Dermis microvascular lymphatic vessel endothelial cell (primary cell): ENCODE results near the gene MSRB1. TPM values are rescaled to one million over a fixed set of nuclear protein-coding genes. Genes with fewer than 3 reads are reported as not detected.
"Not testable (repeated sequence)": the region's sequence is repeated elsewhere in the genome, so short reads cannot be mapped to it uniquely, and the experiment has no call there.

Experiments
- DNase-seq, 2 donors: peaks; one replicate each; pipeline versions ENCODE4 v3.0.0 to v3.0.0-alpha.2; 2010; ENCODE audit warnings: low read depth in 2 of 2
- total RNA-seq: library from RNA; depleted of rRNA; stranded (reverse); fragments of >200 nt; gene quantifications from 2 replicates; pipeline ENCODE4 v1.2.1, GENCODE V29; 2014

MSRB1 gene
- total RNA-seq, 1 donor from 2014 or later, result 10.4 TPM

DNA sequence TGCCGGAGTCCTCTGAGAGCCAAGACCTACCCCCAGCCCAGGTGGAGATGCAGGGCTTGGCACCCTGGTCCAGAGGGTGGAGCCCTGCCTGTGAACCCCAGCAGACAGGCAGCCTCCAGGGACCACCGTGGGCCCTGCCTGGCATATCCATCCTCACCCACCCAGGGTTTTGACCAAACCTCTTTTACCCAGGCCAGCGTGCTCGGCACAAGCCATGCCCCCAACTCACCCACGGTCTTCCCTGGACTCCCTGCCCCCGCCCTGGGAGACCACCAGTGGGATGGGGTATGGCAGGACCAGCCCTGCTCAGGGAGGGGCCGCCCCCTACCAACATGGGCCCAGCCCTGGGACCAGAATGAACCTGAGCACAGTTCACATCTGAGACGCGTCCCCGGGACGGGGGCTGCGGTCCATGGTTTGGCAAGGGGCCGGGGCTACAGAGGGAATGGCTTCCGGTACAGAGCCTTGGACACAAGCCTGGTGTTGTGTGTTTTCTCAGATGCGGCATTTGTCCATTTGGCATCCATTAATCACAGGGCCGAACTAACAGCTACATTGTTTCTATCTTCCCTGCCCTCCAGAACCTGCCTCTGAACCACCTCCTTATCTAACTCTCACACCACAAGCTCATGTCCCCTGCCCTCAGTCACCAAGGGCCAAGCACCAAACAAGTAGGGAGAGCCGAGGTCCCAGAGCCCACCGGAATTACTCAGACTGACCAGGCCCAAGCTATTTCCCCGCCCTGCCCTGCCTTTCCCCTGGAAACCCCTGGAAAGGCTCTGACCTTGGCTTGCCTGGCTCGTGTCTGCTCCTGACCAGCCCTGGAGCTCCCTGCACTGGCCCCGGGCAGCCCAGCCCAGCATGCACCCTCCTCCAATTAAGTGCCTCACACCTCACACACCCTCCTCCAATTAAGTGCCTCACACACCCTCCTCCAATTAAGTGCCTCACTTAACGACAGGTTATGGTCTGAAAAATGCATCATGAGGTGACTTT lies 38.9 kb downstream of the MSRB1 start:
- DNase-seq, result no peak

DNA sequence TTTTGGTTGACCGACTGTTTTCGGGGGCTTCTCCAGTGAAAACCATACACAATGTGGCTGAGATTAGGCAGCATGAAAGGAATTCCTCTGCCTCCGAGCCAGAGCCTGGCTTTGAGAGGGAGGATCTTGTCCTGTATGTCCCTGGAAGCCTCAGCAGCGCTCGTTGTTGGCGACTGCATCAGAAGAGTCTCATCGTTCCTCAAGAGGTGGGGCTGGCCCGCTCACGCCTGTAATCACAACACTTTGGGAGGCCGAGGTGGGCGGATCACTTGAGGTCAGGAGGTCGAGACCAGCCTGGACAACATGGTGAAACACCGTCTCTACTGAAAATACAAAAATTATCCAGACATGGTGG lies 39.8 kb downstream of the MSRB1 start:
- no peak for DNase-seq

DNA sequence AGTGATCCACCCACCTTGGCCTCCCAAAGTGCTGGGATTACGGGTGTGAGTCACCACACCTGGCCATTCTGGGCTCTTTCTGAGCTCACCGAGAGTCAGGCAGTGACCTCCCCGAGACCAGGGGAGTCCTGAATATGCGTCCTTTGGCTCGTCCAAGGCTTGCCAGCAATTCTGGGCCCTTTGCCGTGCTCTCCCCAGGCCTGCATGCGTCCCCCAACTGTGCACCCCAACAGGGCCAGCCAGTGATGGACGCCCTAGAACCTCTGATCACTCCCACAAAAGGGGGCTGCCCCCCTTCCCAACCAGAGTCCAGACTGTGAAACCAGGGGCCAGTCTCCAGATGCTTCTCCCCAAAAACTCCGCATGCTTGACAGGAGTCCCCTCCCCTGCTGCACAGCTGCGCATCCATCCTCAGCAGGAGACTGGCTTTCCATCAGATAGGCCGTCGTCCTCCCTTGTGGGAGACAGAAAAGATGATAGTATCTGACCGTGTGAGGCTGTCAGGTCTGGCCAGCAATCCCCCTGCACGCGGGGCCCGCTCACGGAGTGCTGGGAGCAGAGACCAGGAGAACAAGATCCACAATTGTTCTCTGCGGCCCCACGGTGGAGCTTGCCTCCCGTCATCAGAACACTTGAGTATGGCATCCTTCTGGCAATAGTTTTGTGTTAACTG lies 40.3 kb downstream of the MSRB1 start:
- no peak for DNase-seq

DNA sequence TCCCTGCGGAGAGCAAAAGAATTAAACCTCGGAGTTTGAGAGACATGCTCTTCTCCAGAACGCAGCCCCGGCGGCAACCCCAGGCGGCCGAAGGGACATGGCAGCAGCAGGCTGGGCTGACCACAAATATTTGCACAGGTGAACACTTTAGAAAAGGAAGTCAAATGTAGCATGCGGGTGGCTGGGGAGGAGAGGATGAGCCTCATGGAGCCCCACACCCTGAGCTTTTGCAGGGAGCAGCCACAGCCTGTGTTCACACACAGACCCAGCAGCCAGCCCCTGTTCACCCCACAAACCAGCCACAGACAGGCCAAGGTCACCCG lies 42.6 kb downstream of the MSRB1 start:
- DNase-seq, result no peak

DNA sequence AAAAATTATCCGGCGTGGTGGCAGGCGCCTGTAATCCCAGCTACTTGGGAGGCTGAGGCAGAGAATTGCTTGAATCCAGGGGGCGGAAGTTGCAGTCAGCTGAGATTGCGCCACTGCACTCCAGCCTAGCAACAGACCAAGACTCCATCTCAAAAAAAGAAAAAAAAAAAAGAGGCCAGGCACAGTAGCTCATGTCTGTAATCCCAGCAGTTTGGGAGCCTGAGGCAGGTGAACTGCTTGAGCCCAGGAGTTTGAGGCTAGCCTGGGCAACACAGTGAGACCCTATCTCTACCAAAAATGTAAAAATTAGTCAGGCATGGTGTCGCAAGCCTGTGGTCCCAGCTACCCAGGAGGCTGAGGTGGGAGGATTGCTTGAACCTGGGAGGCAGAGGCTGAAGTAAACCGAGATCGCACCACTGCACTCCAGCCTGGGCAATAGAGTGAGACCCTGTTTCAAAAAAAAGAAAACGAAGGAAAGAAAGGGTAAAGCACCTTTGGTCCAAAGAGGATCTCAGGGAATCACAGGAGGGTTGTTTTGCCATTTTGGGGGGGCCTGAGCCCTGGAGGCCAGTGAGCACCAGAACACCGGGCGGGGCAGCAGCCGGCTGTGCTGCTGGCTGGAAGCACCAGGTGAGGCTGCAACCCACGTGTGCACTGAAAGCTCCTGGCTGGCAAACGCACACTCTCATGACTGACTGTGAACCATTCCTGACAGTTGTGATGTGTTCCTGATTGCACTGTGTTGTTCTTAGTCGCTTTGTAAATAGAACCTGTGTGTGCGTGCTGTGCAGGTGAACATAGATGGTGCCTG lies 43.2 kb downstream of the MSRB1 start:
- DNase-seq, result no peak

DNA sequence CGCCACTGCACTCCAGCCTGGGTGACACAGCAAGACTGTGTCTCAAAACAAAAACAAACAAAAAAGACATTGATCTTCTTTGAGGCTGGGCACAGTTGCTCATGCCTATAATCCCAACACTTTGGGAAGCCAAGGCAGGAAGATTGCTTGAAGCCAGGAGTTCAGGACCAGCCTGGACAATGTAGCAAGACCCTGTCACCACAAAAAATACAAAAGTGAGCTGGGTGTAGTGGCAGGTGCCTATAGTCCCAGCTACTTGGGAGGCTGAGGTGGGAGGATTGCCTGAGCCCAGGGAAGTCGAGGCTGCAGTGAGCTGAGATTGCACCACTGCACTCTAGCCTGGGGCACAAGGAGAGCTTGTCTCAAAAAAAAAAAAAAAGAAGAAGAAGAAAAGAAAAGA lies 45.3 kb downstream of the MSRB1 start:
- DNase-seq, result not testable (repeated sequence)

DNA sequence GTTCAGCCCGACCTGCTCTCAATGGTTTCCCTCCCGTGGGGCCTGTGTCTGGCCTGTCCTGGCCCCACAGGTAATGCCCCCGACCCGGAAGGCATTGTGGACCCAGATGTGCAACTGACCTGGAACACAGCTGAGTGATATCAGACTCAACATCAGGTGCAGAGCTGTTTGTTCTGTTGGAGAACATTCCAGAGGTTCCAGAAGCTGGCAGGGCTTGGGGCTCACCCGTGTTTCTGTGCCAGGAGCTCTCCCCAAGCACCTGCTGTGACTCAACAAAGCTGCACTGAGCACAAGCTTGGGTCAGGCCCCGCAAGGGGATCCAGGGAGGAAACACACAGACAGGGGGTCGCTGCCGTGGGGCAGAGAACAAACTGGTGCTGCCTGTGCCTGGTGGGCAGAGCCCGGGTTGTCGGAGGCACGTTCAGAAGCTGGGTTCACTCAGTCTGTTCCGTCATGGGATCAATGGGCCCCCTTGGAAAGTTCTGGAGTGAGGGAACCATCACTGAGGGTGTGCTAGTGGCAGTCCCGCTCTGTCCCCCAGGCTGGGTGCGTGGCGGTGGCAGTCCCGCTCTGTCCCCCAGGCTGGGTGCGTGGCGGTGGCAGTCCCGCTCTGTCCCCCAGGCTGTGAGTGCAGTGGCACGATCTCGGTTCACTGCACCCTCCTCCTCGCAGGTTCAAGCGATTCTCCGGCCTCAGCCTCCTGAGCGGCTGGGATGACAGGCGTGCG lies 46.9 kb downstream of the MSRB1 start:
- no peak for DNase-seq

DNA sequence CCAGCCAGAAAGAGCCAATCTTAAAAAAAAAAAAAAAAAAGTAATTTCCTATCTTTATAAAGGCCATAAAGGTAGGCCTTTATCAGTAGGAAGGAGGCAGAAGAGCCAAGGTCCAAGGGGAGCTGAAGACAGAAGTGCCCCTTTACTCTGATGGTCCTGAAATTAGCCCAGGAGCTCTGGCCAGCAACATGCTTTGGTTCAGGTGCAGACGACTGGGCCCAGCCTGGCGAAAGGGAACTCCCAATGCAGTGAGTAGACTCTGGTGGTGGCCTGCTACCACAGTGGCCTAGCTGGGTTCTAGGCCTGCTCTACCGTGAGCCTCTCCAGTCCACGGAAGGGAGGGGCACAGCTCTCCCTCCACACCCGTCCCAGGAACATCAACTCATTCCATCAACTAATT lies 47.9 kb downstream of the MSRB1 start:
- DNase-seq, result no peak

DNA sequence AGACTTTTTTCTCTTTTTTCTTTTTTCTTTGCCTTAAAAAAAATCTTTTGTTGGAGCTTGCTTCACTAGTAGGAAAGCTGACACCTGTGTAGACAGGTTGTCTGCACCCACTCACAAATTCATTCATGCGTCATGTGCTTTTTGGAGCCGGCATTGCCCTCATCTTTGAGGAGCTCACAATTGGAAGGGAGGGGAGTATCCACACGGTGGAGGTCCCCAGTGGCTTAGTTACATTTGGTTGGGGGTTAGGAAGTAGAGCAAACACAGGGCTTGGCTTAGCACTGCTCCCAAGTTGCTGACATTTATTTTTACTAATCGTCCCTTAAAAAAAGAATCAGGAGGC lies 52.3 kb downstream of the MSRB1 start:
- no peak for DNase-seq

DNA sequence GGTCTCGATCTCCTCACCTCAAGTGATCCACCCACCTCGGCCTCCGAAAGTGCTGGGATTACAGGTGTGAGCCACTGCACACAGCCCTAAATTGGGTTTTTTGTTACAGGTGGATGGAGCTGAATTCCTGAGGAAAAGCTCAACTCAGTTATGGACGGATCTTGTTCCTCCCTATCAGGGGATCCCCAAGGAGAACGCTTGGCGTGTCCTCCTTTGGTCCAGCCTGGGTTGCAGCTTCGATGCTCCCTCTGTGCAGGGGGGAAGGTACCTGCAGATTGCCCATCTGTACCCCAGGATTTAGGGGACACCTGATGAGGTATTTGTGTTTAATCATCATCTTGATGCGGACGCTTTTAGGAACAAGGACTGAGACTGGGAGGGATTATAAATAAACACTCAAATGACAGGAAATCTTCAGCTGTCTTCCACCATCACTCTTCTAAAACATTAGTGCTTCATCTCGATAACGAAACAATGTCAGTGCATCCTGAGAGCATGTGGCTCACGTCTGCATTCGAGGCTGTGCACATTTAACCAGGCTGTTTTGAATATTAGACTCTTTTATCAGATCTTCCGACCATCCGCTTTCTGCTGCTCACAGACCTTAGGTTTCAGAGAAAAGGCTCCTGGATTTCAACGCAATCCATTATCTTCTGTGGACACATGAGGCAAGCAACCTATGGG lies 52.8 kb downstream of the MSRB1 start:
- DNase-seq, result no peak

Other genes starting within 250 kb of the MSRB1 start
- 13.9 and 25.7 TPM in 2 replicates for gene MAPK8IP3, start 237.0 kb downstream of the MSRB1 start, total RNA-seq
- gene NME3, start 171.7 kb downstream of the MSRB1 start, total RNA-seq, result 33.0 and 37.6 TPM in 2 replicates
- gene EME2, start 170.4 kb downstream of the MSRB1 start, total RNA-seq, result 2.6 and 4.6 TPM in 2 replicates
- 48.1 and 58.2 TPM in 2 replicates for gene MRPS34, start 170.1 kb downstream of the MSRB1 start, total RNA-seq
- gene SPSB3, start 160.6 kb downstream of the MSRB1 start, total RNA-seq, result 35.3 and 54.2 TPM in 2 replicates
- 58.9 and 76.7 TPM in 2 replicates for gene NUBP2, start 160.2 kb downstream of the MSRB1 start, total RNA-seq
- not detected in 2 replicates for gene IGFALS, start 149.5 kb downstream of the MSRB1 start, total RNA-seq
- gene HAGH, start 116.4 kb downstream of the MSRB1 start, total RNA-seq, result 53.5 and 82.7 TPM in 2 replicates
- gene FAHD1, start 116.0 kb downstream of the MSRB1 start, total RNA-seq, result 72.3 and 84.5 TPM in 2 replicates
- not detected in 2 replicates for gene MEIOB, start 71.0 kb downstream of the MSRB1 start, total RNA-seq
- not detected in 2 replicates for gene HS3ST6, start 24.8 kb downstream of the MSRB1 start, total RNA-seq
- not detected in 2 replicates for gene RPL3L, start 11.5 kb upstream of the MSRB1 start, total RNA-seq
- 137 and 147 TPM in 2 replicates for gene NDUFB10, start 16.3 kb upstream of the MSRB1 start, total RNA-seq
- 2,692 and 2,867 TPM in 2 replicates for gene RPS2, start 21.6 kb upstream of the MSRB1 start, total RNA-seq
- gene RNF151, start 23.7 kb upstream of the MSRB1 start, total RNA-seq, result not detected in 2 replicates
- gene TBL3, start 28.9 kb upstream of the MSRB1 start, total RNA-seq, result 31.7 and 41.5 TPM in 2 replicates
- 0.13 TPM in 1 of 2 replicates, not detected in the other for gene NOXO1, start 38.3 kb upstream of the MSRB1 start, total RNA-seq
- 9.7 and 10.3 TPM in 2 replicates for gene GFER, start 41.0 kb upstream of the MSRB1 start, total RNA-seq
- gene SYNGR3, start 46.8 kb upstream of the MSRB1 start, total RNA-seq, result 1.3 and 1.5 TPM in 2 replicates
- gene ZNF598, start 66.6 kb upstream of the MSRB1 start, total RNA-seq, result 9.2 and 12.9 TPM in 2 replicates
- 0.25 and 1.3 TPM in 2 replicates for gene NPW, start 76.6 kb upstream of the MSRB1 start, total RNA-seq
- gene NHERF2, start 83.7 kb upstream of the MSRB1 start, total RNA-seq, result 48.5 and 64.6 TPM in 2 replicates
- gene NTHL1, start 104.6 kb upstream of the MSRB1 start, total RNA-seq, result 22.4 and 39.3 TPM in 2 replicates
- 23.6 and 36.4 TPM in 2 replicates for gene TSC2, start 104.8 kb upstream of the MSRB1 start, total RNA-seq
- 20.8 and 35.7 TPM in 2 replicates for gene PKD1, start 192.7 kb upstream of the MSRB1 start, total RNA-seq
- 0.51 and 0.77 TPM in 2 replicates for gene RAB26, start 205.4 kb upstream of the MSRB1 start, total RNA-seq
- gene TRAF7, start 212.6 kb upstream of the MSRB1 start, total RNA-seq, result 64.6 and 88.1 TPM in 2 replicates